HG03342 (cell line): Measurements from ENCODE around the gene IQCC.

Experiments
- ATAC-seq: cut with Tn5 transposase; IDR thresholded peaks from one replicate; pipeline ENCODE4 v1.9.1; 2021; ENCODE audit warnings: mild to moderate bottlenecking, moderate library complexity; ENCODE audit not compliant: unreplicated experiment

Gene IQCC

DNA sequence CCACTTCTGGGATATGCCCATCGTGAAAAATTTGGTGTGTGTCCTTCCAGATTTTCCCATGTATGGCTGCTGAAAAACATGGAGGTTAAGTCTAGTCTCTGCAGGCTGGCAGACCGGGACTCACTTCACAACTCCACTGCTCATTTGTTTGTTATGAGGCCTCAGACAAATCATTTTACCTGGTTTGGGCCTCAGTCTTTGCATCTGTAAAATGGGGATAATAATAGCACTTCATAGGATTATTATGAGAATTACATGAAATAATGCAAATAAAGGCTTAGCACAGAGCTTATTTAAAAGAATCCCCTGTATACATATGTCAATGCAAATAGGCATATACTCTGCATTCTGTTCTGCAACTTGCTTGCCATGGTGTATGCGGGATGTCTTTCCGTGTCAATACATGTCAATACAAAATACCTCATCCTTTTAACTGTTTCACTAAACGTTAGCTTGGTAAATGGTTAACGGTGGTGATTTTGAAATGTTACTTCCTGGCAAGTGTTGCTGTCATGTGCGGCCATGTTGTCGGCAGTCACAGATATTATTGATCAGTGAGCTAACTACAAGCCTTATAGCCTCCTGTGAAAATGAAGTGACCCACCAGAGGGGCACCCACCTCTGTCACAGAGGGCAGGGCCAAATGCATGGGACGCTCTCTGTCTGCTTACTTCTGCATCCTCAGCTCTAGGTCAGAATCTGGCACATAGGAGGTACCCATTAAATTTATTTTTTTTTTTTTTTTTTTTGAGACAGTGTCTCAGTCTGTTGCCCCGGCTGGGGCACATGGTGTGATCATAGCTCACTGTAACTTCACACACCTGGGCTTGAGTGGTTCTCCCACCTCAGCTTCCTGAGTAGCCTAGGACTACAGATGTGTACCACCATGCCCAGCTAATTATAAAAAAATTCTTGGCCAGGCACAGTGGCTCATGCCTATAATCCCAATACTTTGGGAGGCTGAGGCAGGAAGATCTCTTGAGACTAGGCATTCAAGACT lies 49.9 kb downstream of the IQCC start:
- ATAC-seq = no peak

DNA sequence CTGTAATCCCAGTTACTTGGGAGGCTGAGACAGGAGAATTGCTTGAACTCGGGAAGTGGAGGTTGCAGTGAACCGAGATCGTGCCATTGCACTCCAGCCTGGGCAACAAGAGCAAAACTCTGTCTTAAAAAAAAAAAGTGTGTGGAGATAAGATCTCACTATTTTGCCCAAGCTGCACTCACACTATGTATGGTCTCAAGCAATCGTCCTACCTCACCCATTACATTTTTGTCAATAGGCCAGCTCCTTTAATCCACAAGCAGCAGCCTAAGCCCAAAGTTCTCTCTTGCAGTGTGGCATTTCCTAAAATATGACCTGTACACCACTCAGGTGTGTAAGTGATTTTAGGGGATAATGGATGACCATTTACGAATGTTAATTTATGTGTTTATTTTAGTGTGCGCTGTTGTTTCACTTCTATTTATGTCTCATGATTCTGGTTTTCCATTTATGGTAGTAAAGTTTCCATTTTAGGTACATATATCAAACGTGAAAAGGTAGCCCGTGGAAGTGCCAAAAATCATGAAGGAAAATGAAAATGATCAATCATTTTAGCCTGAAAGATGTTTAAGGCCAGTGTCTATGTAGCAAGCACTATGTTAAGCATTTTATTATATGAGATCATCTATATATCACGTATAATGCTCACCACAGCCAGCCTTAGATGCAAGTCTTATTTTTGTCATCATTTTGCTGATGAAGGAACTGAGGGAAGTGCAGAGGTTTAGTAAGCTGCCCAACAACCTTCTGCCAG lies 51.2 kb downstream of the IQCC start:
- no peak for ATAC-seq

DNA sequence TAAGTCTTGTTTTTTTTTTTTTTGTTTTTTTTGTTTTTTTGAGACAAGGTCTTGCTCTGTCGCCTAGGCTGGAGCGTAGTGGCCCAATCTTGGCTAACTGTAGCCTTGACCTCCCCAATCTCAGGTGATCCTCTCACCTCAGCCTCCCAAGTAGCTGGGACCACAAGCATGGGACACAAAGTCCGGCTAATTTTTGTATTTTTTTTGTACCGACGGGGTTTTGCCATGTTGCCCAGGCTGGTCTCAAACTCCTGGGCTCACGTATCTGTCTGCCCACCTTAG lies 51.7 kb downstream of the IQCC start:
- ATAC-seq = no peak
